HL-60 (cell line): ENCODE measurements around the gene MPRIP.

ENCODE experiments used
- DNase-seq, 2 experiments: peaks; one replicate each; pipeline ENCODE4 v3.0.0-alpha.2; 2010 to 2020; ENCODE audit warnings: low read depth in 1 of 2, low spot score in 1 of 2
- H3K27ac ChIP-seq: fragments of 250-450 bp; sonication (Bioruptor Pico); replicated peaks from 2 replicates; pipeline ENCODE4 v1.5.1; 2020; ENCODE audit warnings: mild to moderate bottlenecking, moderate library complexity
- H3K27me3 ChIP-seq: fragments of 250-450 bp; sonication (Bioruptor Pico); 2 replicates; pipeline ENCODE4 v1.5.1; 2021; ENCODE audit warnings: mild to moderate bottlenecking, moderate library complexity; ENCODE audit not compliant: insufficient read depth, poor library complexity, severe bottlenecking
- H3K4me3 ChIP-seq: replicated peaks from 2 replicates; pipeline ENCODE4 v1.5.1; 2011; ENCODE audit warnings: mild to moderate bottlenecking, control low read depth, low read length; ENCODE audit not compliant: insufficient read depth
- GABPA ChIP-seq: IDR thresholded peaks from 2 replicates; pipeline ENCODE4 v1.6.1; 2012; ENCODE audit warnings: low read depth
- POLR2AphosphoS5 ChIP-seq: IDR thresholded peaks from 2 replicates; pipeline ENCODE4 v1.6.1; 2012; ENCODE audit warnings: low read depth
- SPI1 ChIP-seq: IDR thresholded peaks from 2 replicates; pipeline ENCODE4 v1.6.1; 2012; ENCODE audit warnings: low read depth, mild to moderate bottlenecking, borderline replicate concordance
- TF ChIP-seq, protein P1 (sequence below): IDR thresholded peaks from one replicate; pipeline ENCODE4 v1.5.1; 2011; ENCODE audit warnings: low read length, control low read depth, inconsistent platforms; ENCODE audit not compliant: insufficient read depth
- TF ChIP-seq, protein P2 (sequence below): IDR thresholded peaks from 2 replicates; pipeline ENCODE4 v1.6.1; 2012; ENCODE audit warnings: low read depth; ENCODE audit not compliant: insufficient replicate concordance

MPRIP gene

DNA sequence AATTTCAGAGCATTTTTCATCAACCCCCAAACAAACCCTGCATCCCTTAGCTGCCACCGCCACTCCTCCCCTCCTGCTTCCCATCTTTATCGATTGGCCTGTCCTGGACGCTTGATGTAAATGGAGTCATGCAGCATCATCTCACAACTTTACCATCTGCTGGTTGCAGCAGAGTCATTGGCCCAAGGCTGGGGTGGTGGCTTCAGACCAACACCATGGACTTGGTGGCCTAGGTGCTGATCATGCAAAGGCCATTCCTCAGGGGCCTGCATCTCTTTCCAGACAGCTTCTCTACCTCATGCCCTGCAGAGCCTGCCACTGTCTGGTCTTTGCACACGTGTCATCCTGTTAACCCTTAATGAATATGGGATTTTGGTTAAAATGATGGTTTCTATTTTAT is 73.4 kb downstream of the MPRIP start:
- Histone ChIP-seq H3K27me3 (no peaks in the 10 kb centered on the region), H3K27ac (no peak overlapping the region), H3K4me3 (no peak overlapping the region)
- TF ChIP-seq POLR2AphosphoS5 (no peak), SPI1 (no peak), GABPA (no peak)
- TF ChIP-seq, protein P1, sequence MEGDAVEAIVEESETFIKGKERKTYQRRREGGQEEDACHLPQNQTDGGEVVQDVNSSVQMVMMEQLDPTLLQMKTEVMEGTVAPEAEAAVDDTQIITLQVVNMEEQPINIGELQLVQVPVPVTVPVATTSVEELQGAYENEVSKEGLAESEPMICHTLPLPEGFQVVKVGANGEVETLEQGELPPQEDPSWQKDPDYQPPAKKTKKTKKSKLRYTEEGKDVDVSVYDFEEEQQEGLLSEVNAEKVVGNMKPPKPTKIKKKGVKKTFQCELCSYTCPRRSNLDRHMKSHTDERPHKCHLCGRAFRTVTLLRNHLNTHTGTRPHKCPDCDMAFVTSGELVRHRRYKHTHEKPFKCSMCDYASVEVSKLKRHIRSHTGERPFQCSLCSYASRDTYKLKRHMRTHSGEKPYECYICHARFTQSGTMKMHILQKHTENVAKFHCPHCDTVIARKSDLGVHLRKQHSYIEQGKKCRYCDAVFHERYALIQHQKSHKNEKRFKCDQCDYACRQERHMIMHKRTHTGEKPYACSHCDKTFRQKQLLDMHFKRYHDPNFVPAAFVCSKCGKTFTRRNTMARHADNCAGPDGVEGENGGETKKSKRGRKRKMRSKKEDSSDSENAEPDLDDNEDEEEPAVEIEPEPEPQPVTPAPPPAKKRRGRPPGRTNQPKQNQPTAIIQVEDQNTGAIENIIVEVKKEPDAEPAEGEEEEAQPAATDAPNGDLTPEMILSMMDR, result no peak
- TF ChIP-seq, protein P2, sequence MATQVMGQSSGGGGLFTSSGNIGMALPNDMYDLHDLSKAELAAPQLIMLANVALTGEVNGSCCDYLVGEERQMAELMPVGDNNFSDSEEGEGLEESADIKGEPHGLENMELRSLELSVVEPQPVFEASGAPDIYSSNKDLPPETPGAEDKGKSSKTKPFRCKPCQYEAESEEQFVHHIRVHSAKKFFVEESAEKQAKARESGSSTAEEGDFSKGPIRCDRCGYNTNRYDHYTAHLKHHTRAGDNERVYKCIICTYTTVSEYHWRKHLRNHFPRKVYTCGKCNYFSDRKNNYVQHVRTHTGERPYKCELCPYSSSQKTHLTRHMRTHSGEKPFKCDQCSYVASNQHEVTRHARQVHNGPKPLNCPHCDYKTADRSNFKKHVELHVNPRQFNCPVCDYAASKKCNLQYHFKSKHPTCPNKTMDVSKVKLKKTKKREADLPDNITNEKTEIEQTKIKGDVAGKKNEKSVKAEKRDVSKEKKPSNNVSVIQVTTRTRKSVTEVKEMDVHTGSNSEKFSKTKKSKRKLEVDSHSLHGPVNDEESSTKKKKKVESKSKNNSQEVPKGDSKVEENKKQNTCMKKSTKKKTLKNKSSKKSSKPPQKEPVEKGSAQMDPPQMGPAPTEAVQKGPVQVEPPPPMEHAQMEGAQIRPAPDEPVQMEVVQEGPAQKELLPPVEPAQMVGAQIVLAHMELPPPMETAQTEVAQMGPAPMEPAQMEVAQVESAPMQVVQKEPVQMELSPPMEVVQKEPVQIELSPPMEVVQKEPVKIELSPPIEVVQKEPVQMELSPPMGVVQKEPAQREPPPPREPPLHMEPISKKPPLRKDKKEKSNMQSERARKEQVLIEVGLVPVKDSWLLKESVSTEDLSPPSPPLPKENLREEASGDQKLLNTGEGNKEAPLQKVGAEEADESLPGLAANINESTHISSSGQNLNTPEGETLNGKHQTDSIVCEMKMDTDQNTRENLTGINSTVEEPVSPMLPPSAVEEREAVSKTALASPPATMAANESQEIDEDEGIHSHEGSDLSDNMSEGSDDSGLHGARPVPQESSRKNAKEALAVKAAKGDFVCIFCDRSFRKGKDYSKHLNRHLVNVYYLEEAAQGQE, result no peak
- DNase-seq, result no peak

DNA sequence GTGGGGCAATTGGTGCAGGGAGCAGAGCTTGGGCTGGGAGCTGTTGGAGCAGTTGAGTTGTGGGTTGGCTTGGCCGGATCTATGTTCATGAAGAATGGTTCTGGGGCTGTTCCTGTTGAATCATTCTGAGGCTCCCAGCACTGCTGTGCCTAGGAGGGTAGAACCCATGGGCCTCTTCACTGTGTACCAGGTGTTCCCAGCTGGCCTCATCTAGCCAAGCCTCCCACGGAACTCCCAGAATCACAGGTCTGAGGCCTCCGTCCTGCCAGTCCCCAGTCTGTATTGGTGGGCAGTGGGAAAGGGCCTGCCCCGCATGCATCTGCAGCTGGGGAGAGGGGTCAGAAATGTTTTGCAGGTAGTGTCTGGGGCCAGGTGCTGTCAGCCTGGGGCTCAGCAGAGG is 74.1 kb downstream of the MPRIP start:
- Histone ChIP-seq H3K4me3 (no peak overlapping the region), H3K27me3 (no peaks in the 10 kb centered on the region), H3K27ac (no peak overlapping the region)
- no peak for DNase-seq
- TF ChIP-seq, protein P2, result no peak
- TF ChIP-seq GABPA (no peak), POLR2AphosphoS5 (no peak)

DNA sequence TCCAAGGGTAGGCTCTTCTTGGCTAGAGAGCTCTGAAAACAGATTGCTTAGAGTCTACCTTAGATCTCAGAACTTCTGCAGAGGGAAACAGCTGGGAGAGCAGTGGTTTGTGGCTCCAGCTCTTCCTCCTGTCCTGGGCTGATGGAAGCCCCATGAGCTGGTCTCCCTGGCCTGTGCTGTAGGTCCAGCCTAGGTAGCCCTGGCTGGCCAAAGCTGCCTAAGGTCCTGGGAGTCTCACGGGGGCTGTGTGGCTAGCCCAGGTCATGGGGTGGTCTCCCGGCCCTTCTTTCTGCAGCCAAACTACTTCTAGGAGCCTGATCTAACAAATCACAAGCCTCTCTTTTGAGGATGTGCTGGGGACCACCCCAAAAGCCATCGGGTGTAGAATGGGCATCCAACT is 75.7 kb downstream of the MPRIP start:
- TF ChIP-seq, protein P1, result no peak
- no peak for TF ChIP-seq GABPA
- H3K27ac ChIP-seq, result no peak overlapping the region
- DNase-seq, result no peak
- H3K27me3 ChIP-seq, result no peaks in the 10 kb centered on the region
- no peak overlapping the region for H3K4me3 ChIP-seq

DNA sequence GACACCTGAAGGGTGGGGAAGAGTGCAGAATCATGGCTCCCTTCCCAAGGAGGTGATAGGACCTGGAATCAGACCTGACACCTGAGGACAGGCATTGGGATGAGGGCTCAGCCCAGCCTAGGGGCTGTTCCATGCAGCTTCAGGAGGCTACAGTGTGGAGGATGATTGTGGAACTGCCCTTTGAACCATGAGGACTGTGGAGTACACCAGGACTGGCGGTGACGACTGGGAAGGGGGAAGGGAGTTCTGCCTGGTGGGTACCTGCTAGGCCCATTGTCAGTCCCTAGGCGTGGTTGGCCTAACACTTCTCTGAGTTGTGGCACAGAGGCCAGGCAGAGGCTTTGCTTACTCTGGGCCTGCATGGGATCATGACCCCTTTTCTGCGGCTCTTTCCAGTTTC is 76.1 kb downstream of the MPRIP start:
- DNase-seq, result no peak
- Histone ChIP-seq H3K27ac (no peak overlapping the region), H3K27me3 (no peaks in the 10 kb centered on the region), H3K4me3 (no peak overlapping the region)
- no peak for TF ChIP-seq GABPA
- TF ChIP-seq POLR2AphosphoS5, result no peak
- TF ChIP-seq, protein P2, result no peak
- TF ChIP-seq SPI1, result no peak
- TF ChIP-seq, protein P1, result no peak
